AG20443 (cell line): ENCODE data around the gene SNX27.
"Not testable (repeated sequence)": the region's sequence is repeated elsewhere in the genome, so short reads cannot be mapped to it uniquely, and the experiment has no call there.

Source experiments
- DNase-seq: peaks from one replicate; pipeline ENCODE4 v3.0.0; 2012; ENCODE audit warnings: low spot score, mixed read lengths

SNX27 gene

DNA sequence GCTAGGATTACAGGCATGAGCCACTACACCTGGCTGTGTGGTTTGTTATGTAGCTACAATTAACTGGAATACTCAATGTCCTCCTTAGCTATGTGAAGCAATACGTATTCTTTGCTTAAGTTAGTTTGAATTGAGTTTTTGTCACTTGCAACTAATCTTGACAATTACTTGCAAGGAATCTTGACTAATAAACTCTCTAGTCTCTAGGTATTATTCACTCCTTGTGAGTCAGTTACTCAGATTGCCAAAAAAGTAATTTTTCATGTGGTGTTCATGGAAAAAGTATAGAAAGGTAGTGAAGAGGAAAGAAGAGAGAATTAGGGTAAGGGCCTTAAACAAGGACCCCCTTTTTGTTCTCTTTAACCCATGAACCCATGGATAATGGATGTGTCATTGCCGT, 7.6 kb upstream of the SNX27 start:
- no peak for DNase-seq

DNA sequence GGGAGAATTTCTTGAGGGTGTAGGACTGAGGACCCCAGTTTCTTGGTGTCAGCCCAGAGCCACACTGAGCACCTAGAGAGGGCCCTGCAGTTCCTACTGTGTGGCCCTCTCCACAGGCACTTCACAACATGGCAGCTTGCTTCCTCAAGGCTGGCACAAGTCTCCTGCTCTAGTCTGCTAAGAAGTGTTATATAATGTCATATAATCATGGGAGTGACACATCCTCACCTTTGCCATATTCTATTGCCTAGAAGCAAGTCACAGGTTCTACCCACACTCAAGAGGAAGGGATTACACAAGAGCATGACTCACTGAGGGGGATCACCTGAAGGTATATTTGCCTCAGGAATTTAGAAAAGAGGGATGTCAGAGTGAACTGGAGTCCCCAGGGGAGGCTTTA, 5.5 kb upstream of the SNX27 start:
- DNase-seq, result no peak

GRCh38 chr1:151606857-151607256, 5.0 kb upstream of the SNX27 start:
- DNase-seq, result no peak

GRCh38 chr1:151610142-151610541, 1.7 kb upstream of the SNX27 start:
- no peak for DNase-seq

- peak; percentile 38 for DNase-seq
Observed at GRCh38 chr1:151611288-151611790, 511 bp upstream of the SNX27 start.

DNA sequence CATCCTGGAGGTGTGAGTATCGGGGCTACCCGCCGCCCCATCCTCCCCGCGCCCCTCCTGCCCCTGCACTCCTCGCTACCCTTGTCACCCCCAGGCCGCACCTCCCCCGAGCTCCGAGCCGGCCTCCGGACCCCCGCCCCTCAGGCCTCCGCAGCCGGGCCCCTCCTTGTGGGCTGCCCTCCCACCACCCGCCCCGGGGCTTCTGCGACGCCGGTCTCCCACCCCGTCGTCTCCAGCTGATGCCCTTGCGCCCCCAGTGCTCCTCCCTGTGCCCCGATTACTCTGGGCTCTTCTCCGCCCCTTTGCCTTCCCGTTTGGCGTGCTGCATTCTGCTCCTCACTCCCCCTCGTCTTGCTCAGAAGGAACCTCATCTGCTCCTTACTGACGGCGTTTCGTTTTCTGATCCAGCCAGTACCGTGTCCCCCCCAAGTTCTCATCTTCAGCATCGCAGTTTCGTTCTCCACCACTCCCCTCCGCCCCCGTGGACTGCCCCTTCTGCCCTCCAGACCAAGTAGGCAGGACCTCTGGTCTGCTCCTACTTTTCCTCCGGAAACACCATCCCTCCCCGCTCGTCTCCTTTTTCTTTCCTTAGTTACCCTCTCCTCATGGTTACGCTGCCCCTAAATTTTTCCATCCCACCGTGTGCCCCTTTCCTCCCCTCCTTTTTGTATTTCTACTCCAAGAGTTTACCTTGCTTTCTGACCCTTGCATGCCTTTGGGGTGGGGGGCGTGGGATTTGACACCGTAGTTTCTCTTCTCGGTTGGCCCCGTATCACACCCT, 841 bp downstream of the SNX27 start:
- DNase-seq, result peak; percentile 50

GRCh38 chr1:151613282-151613780, 1.5 kb downstream of the SNX27 start:
- no peak for DNase-seq

GRCh38 chr1:151615711-151616504, 4.1 kb downstream of the SNX27 start:
- no peak for DNase-seq

GRCh38 chr1:151616505-151616849, 4.6 kb downstream of the SNX27 start:
- no peak for DNase-seq

GRCh38 chr1:151618003-151618402, 6.2 kb downstream of the SNX27 start:
- no peak for DNase-seq

GRCh38 chr1:151618470-151618869, 6.6 kb downstream of the SNX27 start:
- no peak for DNase-seq

GRCh38 chr1:151618996-151619395, 7.1 kb downstream of the SNX27 start:
- not testable (repeated sequence) for DNase-seq

GRCh38 chr1:151619489-151620093, 7.7 kb downstream of the SNX27 start:
- DNase-seq, result no peak

GRCh38 chr1:151620286-151620685, 8.4 kb downstream of the SNX27 start:
- DNase-seq, result peak; percentile 33

DNA sequence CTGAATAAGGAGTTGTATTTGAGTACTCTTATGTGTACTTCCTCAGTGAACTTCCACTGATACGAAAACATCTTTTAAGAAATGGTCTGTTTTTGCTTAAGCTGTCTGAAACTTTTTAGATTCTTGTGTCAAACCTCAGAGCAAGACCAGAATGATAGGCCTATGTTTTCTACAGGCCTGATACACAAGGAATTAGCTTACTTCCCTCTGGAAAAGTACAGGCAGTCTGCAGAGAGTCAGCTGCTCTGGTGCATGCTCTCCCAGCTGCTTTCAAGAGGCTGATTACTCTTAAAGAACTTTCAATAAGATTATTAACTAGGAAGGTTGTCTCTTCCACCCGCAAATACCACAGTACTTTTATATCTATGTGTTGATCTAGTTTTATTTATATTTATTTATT, 9.5 kb downstream of the SNX27 start:
- DNase-seq, result no peak

- no peak for DNase-seq
Observed at GRCh38 chr1:151624783-151625182, 12.9 kb downstream of the SNX27 start.

- no peak for DNase-seq
Observed at GRCh38 chr1:151626740-151627334, 15.0 kb downstream of the SNX27 start.

- no peak for DNase-seq
Observed at GRCh38 chr1:151629278-151629677, 17.4 kb downstream of the SNX27 start.

DNA sequence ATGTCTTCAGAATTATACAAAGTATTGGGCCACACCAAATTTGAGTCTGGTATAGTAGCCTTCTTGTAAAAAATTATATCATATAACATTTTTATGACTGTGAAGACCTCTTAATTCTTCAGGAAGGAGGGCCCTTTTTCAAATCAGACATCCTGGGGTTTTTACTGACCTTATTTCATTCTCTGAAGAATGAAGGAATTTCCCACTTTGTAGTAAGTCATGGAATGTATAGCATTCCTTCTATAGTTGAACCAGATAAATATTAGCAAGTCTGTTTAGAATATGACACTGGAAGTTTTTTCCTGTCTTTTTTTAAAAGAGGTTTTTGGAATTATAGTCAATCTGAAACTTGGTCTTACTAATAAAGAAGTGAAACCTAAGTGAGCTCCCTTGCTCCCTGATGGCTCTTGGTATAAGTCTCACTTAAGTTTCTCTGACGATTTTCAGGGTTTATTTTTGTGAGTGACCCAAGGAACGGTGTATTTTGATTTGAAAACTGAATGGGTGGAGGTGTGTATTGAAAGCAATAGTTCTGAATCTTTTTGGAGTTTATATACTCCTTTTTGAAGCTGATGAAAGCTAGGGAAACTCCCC, 23.7 kb downstream of the SNX27 start:
- no peak for DNase-seq

GRCh38 chr1:151638074-151638775, 26.4 kb downstream of the SNX27 start:
- no peak for DNase-seq

DNA sequence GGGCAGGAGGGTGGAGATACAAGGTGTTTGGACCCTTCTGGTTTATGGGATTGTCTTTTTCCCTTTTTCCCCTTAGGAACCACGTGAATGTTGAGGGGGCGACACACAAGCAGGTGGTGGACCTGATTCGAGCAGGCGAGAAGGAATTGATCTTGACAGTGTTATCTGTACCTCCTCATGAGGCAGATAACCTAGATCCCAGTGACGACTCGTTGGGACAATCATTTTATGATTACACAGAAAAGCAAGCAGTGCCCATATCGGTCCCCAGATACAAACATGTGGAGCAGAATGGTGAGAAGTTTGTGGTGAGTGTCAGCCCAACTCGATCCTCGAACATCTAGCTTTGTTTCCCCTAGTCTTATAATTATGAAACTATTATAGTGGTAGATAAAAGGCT, 27.0 kb downstream of the SNX27 start:
- no peak for DNase-seq
